GM23338 (cell line): ENCODE data around the gene TMEM44. TPM values are rescaled to one million over a fixed set of nuclear protein-coding genes. Genes with fewer than 3 reads are reported as not detected.

ENCODE experiments used
- ATAC-seq: fragments of 200-7000 bp; cut with Tn5 transposase; 3 replicates; pipeline ENCODE4 v1.9.1; 2020
- DNase-seq: peaks from one replicate; pipeline ENCODE4 v3.0.0-alpha.2; 2015; ENCODE audit warnings: low spot score
- H2AFZ ChIP-seq: fragments of 200-600 bp; sonication (generic); 2 replicates; pipeline ENCODE4 v1.8.0; 2016; ENCODE audit warnings: antibody characterized with exemption, mild to moderate bottlenecking, moderate library complexity
- H3F3A ChIP-seq: fragments of 200-600 bp; sonication (generic); replicated peaks from 2 replicates; pipeline ENCODE4 v1.8.0; 2017; ENCODE audit warnings: antibody characterized with exemption, mixed run types, low read depth
- H3K27ac ChIP-seq: fragments of 200-600 bp; sonication (generic); 2 replicates; pipeline ENCODE4 v1.6.1; 2016; ENCODE audit warnings: low read depth
- H3K27me3 ChIP-seq: fragments of 200-600 bp; sonication (generic); 2 replicates; pipeline ENCODE4 v1.8.0; 2016; ENCODE audit warnings: mild to moderate bottlenecking, mixed run types, moderate library complexity; ENCODE audit not compliant: insufficient read depth
- H3K36me3 ChIP-seq: fragments of 200-600 bp; sonication (generic); 2 replicates; pipeline ENCODE4 v1.8.0; 2016; ENCODE audit warnings: mild to moderate bottlenecking; ENCODE audit not compliant: insufficient read depth
- H3K4me1 ChIP-seq: fragments of 200-600 bp; sonication (generic); 2 replicates; pipeline ENCODE4 v1.8.0; 2016; ENCODE audit warnings: mild to moderate bottlenecking, moderate library complexity; ENCODE audit not compliant: insufficient read depth
- H3K4me2 ChIP-seq: fragments of 200-600 bp; sonication (generic); 2 replicates; pipeline ENCODE4 v1.7.1; 2017; ENCODE audit warnings: mixed run types
- H3K4me3 ChIP-seq: fragments of 200-600 bp; sonication (generic); 2 replicates; pipeline ENCODE4 v1.6.1; 2016; ENCODE audit warnings: mixed run types
- H3K79me2 ChIP-seq: fragments of 200-600 bp; sonication (generic); replicated peaks from 2 replicates; pipeline ENCODE4 v1.8.0; 2017; ENCODE audit warnings: mild to moderate bottlenecking; ENCODE audit not compliant: insufficient read depth
- H3K9me2 ChIP-seq: fragments of 200-600 bp; sonication (generic); 2 replicates; pipeline ENCODE4 v1.8.0; 2017; ENCODE audit not compliant: insufficient read depth
- H4K20me1 ChIP-seq: fragments of 200-600 bp; sonication (generic); replicated peaks from 2 replicates; pipeline ENCODE4 v1.8.0; 2017; ENCODE audit warnings: mild to moderate bottlenecking; ENCODE audit not compliant: insufficient read depth
- H3K27ac Mint-ChIP-seq: 2 replicates; pipeline ENCODE4 v1.8.0; 2020; ENCODE audit warnings: inconsistent platforms, mild to moderate bottlenecking, moderate library complexity, mixed read lengths
- H3K27me3 Mint-ChIP-seq: 3 replicates; pipeline ENCODE4 v1.8.0; 2022; ENCODE audit warnings: low read depth, mild to moderate bottlenecking, moderate library complexity, mixed read lengths, inconsistent platforms; ENCODE audit not compliant: insufficient read depth, poor library complexity
- H3K36me3 Mint-ChIP-seq: 3 replicates; pipeline ENCODE4 v1.8.0; 2021; ENCODE audit warnings: low read depth, mild to moderate bottlenecking, inconsistent platforms, moderate library complexity, mixed read lengths
- H3K4me1 Mint-ChIP-seq: 3 replicates; pipeline ENCODE4 v1.8.0; 2020; ENCODE audit warnings: mild to moderate bottlenecking, inconsistent platforms, mixed read lengths
- H3K4me3 Mint-ChIP-seq: 3 replicates; pipeline ENCODE4 v1.8.0; 2021; ENCODE audit warnings: moderate library complexity, mild to moderate bottlenecking, inconsistent platforms, mixed read lengths
- H3K9me3 Mint-ChIP-seq: 3 replicates; pipeline ENCODE4 v1.8.0; 2020; ENCODE audit warnings: moderate library complexity, mild to moderate bottlenecking, inconsistent platforms, mixed read lengths
- EZH2 ChIP-seq: fragments of 200-600 bp; sonication (generic); IDR thresholded peaks from one replicate; pipeline ENCODE4 v1.8.0; 2017; ENCODE audit warnings: antibody characterized with exemption, mild to moderate bottlenecking, low read depth; ENCODE audit not compliant: unreplicated experiment
- JUNB ChIP-seq: IDR thresholded peaks from one replicate; pipeline ENCODE4 v1.6.1; 2016; ENCODE audit warnings: antibody characterized with exemption; ENCODE audit not compliant: unreplicated experiment
- NANOG ChIP-seq: IDR thresholded peaks from 2 replicates; pipeline ENCODE4 v1.6.1; 2016; ENCODE audit warnings: antibody characterized with exemption, borderline replicate concordance
- POLR2AphosphoS5 ChIP-seq: IDR thresholded peaks from 2 replicates; pipeline ENCODE4 v1.6.1; 2016; ENCODE audit warnings: antibody characterized with exemption, low read depth
- ZNF114 ChIP-seq: fragments of 250-450 bp; sonication (Bioruptor Pico); IDR thresholded peaks from 2 replicates; pipeline ENCODE4 v1.5.0; 2020; ENCODE audit warnings: mild to moderate bottlenecking, moderate library complexity
- polyA plus RNA-seq: library from polyadenylated mRNA; unstranded; fragments of >200 nt; fragmentation: Nextera tagmentation; extraction: Ambion mirVana; gene quantifications from 2 replicates; pipeline ENCODE4 v1.2.1, GENCODE V29; 2016
- total RNA-seq: library from RNA; depleted of rRNA; stranded (reverse); fragments of >200 nt; shearing (Covaris generic); gene quantifications from 2 replicates; pipeline ENCODE4 v1.2.3, GENCODE V29; 2014
- TF ChIP-seq, protein P1 (sequence below), 2 experiments: fragments of 200-600 bp in 1 of 2; sonication (generic) in 1 of 2; conservative IDR thresholded peaks; 2 replicates each; pipeline versions ENCODE4 v1.5.1 to v1.6.1; 2016 to 2017; ENCODE audit warnings: antibody characterized with exemption in 2 of 2, low read depth in 2 of 2, mild to moderate bottlenecking in 2 of 2, moderate library complexity in 1 of 2
- TF ChIP-seq, protein P2 (sequence below): IDR thresholded peaks from one replicate; pipeline ENCODE4 v1.6.1; 2018; ENCODE audit warnings: antibody characterized with exemption; ENCODE audit not compliant: unreplicated experiment
- TF ChIP-seq, protein P3 (sequence below): IDR thresholded peaks from 2 replicates; pipeline ENCODE4 v1.6.1; 2016; ENCODE audit warnings: antibody characterized with exemption

TMEM44 gene
- total and polyA plus RNA-seq, 2 experiments from 2014 or later: 10.0 to 10.5 TPM

DNA sequence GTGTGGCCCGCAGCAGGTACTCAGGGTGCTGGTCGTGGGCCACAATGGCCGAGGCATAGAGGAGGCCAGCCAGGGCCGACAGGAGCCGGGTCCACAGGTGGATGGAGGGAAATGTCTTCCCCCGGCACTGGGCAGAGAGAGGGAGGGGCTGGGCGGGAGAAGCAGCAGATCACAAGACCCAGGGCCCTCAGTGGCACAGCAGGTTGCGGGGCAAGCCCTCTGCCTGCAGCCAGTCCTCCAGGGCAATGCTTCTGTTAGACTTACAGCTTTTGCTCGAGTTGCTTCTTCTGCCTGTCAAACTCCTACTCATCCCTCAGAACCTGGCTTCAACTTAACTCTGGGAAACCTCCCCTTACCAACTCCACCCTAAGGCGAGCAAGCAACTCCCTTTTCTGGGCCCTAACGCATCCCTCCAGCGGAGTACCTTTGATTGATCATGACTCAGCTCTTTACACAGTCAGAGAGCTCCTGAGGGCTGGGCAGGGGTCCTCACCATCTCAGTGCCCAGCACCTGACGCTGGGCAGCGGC lies 16.0 kb downstream of the TMEM44 start:
- ATAC-seq (peak; percentile 19; the same call in 2 of the 3 replicates), DNase-seq (no peak)

DNA sequence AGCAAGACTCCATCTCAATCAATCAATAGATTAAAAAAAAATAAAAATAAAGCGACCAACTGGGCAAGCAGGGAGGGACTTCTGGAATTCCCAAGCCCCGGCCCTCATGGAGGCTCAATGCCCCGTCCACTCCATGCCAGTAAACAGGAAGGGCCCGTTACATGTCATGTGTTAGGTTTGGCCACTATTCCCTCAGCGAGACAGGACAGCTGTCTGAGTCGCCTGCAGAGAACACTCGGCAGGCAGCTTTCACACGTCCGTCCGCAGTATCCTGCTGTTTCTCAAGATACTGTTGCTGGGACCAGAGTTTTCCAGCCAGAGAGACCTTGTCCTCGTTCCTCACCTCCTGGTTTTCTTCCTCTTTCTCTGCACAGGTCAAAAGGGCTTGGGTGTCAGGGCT lies 18.0 kb downstream of the TMEM44 start:
- peaks cover 6% of the 10 kb centered on the region; the same call in 2 of the 3 replicates for H3K4me1 Mint-ChIP-seq
- H2AFZ ChIP-seq: no peak overlapping the region
- no peak overlapping the region for H3K27ac Mint-ChIP-seq
- H4K20me1 ChIP-seq: no peaks in the 10 kb centered on the region; the same call in 1 of the 2 replicates
- no peak overlapping the region for H3K27ac ChIP-seq
- no peak overlapping the region for H3K4me3 Mint-ChIP-seq
- H3K4me3 ChIP-seq: no peak overlapping the region
- no peaks in the 10 kb centered on the region for H3K27me3 ChIP-seq
- no peak overlapping the region for H3K4me2 ChIP-seq
- no peaks in the 10 kb centered on the region for H3K36me3 ChIP-seq
- H3K36me3 Mint-ChIP-seq: peaks cover 13% of the 10 kb centered on the region; the same call in 2 of the 3 replicates
- ATAC-seq: no peak
- H3F3A ChIP-seq: no peaks in the 10 kb centered on the region
- no peaks in the 10 kb centered on the region; the same call in 2 of the 3 replicates for H3K9me3 Mint-ChIP-seq
- H3K4me1 ChIP-seq: no peaks in the 10 kb centered on the region
- no peaks in the 10 kb centered on the region for H3K9me2 ChIP-seq
- no peaks in the 10 kb centered on the region for H3K79me2 ChIP-seq
- H3K27me3 Mint-ChIP-seq: peaks cover 2% of the 10 kb centered on the region
- DNase-seq: no peak
- TF ChIP-seq, protein P1, sequence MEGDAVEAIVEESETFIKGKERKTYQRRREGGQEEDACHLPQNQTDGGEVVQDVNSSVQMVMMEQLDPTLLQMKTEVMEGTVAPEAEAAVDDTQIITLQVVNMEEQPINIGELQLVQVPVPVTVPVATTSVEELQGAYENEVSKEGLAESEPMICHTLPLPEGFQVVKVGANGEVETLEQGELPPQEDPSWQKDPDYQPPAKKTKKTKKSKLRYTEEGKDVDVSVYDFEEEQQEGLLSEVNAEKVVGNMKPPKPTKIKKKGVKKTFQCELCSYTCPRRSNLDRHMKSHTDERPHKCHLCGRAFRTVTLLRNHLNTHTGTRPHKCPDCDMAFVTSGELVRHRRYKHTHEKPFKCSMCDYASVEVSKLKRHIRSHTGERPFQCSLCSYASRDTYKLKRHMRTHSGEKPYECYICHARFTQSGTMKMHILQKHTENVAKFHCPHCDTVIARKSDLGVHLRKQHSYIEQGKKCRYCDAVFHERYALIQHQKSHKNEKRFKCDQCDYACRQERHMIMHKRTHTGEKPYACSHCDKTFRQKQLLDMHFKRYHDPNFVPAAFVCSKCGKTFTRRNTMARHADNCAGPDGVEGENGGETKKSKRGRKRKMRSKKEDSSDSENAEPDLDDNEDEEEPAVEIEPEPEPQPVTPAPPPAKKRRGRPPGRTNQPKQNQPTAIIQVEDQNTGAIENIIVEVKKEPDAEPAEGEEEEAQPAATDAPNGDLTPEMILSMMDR (conservative IDR thresholded peaks at IDR 0.05; ENCODE audit: low read depth in 2 of 2): no peak
- TF ChIP-seq, protein P2, sequence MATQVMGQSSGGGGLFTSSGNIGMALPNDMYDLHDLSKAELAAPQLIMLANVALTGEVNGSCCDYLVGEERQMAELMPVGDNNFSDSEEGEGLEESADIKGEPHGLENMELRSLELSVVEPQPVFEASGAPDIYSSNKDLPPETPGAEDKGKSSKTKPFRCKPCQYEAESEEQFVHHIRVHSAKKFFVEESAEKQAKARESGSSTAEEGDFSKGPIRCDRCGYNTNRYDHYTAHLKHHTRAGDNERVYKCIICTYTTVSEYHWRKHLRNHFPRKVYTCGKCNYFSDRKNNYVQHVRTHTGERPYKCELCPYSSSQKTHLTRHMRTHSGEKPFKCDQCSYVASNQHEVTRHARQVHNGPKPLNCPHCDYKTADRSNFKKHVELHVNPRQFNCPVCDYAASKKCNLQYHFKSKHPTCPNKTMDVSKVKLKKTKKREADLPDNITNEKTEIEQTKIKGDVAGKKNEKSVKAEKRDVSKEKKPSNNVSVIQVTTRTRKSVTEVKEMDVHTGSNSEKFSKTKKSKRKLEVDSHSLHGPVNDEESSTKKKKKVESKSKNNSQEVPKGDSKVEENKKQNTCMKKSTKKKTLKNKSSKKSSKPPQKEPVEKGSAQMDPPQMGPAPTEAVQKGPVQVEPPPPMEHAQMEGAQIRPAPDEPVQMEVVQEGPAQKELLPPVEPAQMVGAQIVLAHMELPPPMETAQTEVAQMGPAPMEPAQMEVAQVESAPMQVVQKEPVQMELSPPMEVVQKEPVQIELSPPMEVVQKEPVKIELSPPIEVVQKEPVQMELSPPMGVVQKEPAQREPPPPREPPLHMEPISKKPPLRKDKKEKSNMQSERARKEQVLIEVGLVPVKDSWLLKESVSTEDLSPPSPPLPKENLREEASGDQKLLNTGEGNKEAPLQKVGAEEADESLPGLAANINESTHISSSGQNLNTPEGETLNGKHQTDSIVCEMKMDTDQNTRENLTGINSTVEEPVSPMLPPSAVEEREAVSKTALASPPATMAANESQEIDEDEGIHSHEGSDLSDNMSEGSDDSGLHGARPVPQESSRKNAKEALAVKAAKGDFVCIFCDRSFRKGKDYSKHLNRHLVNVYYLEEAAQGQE: no peak
- TF ChIP-seq EZH2: no peak
- no peak for TF ChIP-seq NANOG

More for the DNA sequence above, 16.0 kb downstream of the TMEM44 start:
- Histone ChIP-seq H3K27ac (no peak overlapping the region), H3K36me3 (no peaks in the 10 kb centered on the region), H2AFZ (no peak overlapping the region), H3K4me2 (no peak overlapping the region), H3K4me1 (no peaks in the 10 kb centered on the region), H3K27me3 (no peaks in the 10 kb centered on the region), H3K79me2 (no peaks in the 10 kb centered on the region), H3F3A (no peaks in the 10 kb centered on the region), H3K9me2 (no peaks in the 10 kb centered on the region), H3K4me3 (no peak overlapping the region), H4K20me1 (no peaks in the 10 kb centered on the region; the same call in 1 of the 2 replicates)
- Mint-ChIP-seq H3K4me3 (no peak overlapping the region), H3K4me1 (peaks cover 2% of the 10 kb centered on the region; the same call in 1 of the 3 replicates), H3K27ac (peak overlapping the region; percentile 81; the same call in 1 of the 2 replicates), H3K9me3 (no peaks in the 10 kb centered on the region), H3K27me3 (no peaks in the 10 kb centered on the region), H3K36me3 (peaks cover 7% of the 10 kb centered on the region; the same call in 2 of the 3 replicates)
- TF ChIP-seq ZNF114 (CRISPR knock-in tag): no peak
- TF ChIP-seq, protein P1 (conservative IDR thresholded peaks at IDR 0.05; ENCODE audit: low read depth in 2 of 2): no peak
- TF ChIP-seq, protein P3, sequence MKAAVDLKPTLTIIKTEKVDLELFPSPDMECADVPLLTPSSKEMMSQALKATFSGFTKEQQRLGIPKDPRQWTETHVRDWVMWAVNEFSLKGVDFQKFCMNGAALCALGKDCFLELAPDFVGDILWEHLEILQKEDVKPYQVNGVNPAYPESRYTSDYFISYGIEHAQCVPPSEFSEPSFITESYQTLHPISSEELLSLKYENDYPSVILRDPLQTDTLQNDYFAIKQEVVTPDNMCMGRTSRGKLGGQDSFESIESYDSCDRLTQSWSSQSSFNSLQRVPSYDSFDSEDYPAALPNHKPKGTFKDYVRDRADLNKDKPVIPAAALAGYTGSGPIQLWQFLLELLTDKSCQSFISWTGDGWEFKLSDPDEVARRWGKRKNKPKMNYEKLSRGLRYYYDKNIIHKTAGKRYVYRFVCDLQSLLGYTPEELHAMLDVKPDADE: no peak
- TF ChIP-seq JUNB: no peak
- TF ChIP-seq POLR2AphosphoS5: no peak
